Activated CD8-positive, alpha-beta T cell treated with anti-CD3 and anti-CD28 coated beads for 36 hours (primary cell): ENCODE measurements around the gene CLIC3. TPM values are rescaled to one million over a fixed set of nuclear protein-coding genes. Genes with fewer than 3 reads are reported as not detected.

Source experiments
- ATAC-seq: fragments of 200-7000 bp; cut with Tn5 transposase; one replicate; pipeline ENCODE4 v1.10.0; 2021; ENCODE audit warnings: mild to moderate bottlenecking, moderate library complexity
- CTCF ChIA-PET: fragments of 350-600 bp; sonication (Branson Sonifier 250); formaldehyde crosslinking; loops from one replicate; lab custom pipeline; 2021; ENCODE audit warnings: antibody characterized with exemption; lab: Charles Lee
- POLR2A ChIA-PET: fragments of 350-600 bp; sonication (Branson Sonifier 250); formaldehyde crosslinking; loops from one replicate; lab custom pipeline; 2021; ENCODE audit warnings: antibody characterized with exemption; lab: Charles Lee
- DNase-seq: peaks from one replicate; pipeline ENCODE4 v3.0.0-alpha.2; 2020
- H3K27ac Mint-ChIP-seq: one replicate; pipeline ENCODE4 v1.8.0; 2021; ENCODE audit warnings: mild to moderate bottlenecking, mixed read lengths
- H3K27me3 Mint-ChIP-seq: one replicate; pipeline ENCODE4 v1.8.0; 2021; ENCODE audit warnings: mixed read lengths
- H3K36me3 Mint-ChIP-seq: one replicate; pipeline ENCODE4 v1.8.0; 2021; ENCODE audit warnings: low read depth, mixed read lengths
- H3K4me1 Mint-ChIP-seq: one replicate; pipeline ENCODE4 v1.8.0; 2021; ENCODE audit warnings: low read depth, mixed read lengths
- H3K4me3 Mint-ChIP-seq: one replicate; pipeline ENCODE4 v1.8.0; 2021; ENCODE audit warnings: mild to moderate bottlenecking, moderate library complexity, mixed read lengths
- H3K9me3 Mint-ChIP-seq: one replicate; pipeline ENCODE4 v1.8.0; 2021; ENCODE audit warnings: mixed read lengths
- CTCF ChIP-seq: fragments of 200-600 bp; IDR thresholded peaks from one replicate; pipeline ENCODE4 v1.8.0; 2022; ENCODE audit warnings: antibody characterized with exemption, mild to moderate bottlenecking
- intact Hi-C: fragments of 100-400 bp; cut with micrococcal nuclease; formaldehyde crosslinking; loops from one replicate; pipeline ENCODE4 v1.10.0; 2022
- total RNA-seq, 2 experiments: library from RNA; stranded (reverse); gene quantifications; one replicate each; pipeline ENCODE4 v1.2.3, GENCODE V29; 2021

CLIC3 gene
- total RNA-seq, 2 experiments from 2014 or later = not detected

DNA sequence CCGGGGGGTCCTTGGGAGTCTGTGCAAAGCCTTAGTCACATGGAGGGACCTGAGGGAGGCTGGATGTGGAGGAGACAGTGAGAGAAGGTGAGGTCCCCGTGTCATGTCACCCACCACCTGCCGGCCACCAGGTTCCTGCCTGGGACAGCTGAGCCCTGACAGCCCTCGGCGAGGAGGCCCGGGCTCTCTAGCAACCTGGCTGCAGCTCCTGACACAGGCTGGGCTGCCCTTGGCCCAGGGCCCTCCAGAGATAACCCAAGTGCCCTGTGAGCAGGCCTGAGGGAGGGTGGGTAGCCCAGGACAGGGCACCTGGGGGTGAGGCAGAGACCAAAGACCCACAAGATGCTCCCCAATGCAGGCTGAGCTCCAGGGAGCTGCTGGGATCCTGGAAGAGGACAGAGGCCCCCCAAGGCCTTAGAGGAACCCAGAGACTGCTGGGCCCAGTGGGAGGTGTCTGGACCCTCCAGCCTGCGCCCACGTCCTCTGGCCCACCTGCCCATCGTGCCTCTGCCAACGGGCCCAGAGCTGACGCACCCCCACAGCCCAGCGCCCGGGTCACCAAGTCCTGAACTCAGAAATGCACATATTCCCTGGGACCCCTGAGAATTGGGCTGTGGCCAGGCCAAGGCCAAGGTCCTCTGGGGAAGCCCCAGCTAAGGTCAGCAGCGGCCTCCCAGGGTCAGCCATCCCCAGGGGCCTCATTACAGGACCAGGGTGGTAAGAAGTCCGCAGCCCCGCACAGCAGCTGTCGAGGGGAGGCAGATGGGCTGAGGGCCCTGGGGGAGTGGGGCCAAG lies 27.8 kb downstream of the CLIC3 start:
- no peak for TF ChIP-seq CTCF
- H3K4me3 Mint-ChIP-seq = no peak overlapping the region
- H3K4me1 Mint-ChIP-seq = peaks cover 17% of the 10 kb centered on the region
- no peaks in the 10 kb centered on the region for H3K9me3 Mint-ChIP-seq
- DNase-seq (no peak), ATAC-seq (no peak)
- POLR2A ChIA-PET = interaction anchor here (0.5 kb wide), 1 partner anchor 190 kb away, joined by 3 read pairs; no protein-coding TSS in a partner anchor
- H3K36me3 Mint-ChIP-seq = no peaks in the 10 kb centered on the region
- no peak overlapping the region for H3K27ac Mint-ChIP-seq
- intact Hi-C loops = no loop called here
- no peaks in the 10 kb centered on the region for H3K27me3 Mint-ChIP-seq
- CTCF ChIA-PET = interaction anchor here (0.7 kb wide), 1 partner anchor 60 kb away, joined by 4 read pairs; the partner anchor contains the start of gene ABCA2

DNA sequence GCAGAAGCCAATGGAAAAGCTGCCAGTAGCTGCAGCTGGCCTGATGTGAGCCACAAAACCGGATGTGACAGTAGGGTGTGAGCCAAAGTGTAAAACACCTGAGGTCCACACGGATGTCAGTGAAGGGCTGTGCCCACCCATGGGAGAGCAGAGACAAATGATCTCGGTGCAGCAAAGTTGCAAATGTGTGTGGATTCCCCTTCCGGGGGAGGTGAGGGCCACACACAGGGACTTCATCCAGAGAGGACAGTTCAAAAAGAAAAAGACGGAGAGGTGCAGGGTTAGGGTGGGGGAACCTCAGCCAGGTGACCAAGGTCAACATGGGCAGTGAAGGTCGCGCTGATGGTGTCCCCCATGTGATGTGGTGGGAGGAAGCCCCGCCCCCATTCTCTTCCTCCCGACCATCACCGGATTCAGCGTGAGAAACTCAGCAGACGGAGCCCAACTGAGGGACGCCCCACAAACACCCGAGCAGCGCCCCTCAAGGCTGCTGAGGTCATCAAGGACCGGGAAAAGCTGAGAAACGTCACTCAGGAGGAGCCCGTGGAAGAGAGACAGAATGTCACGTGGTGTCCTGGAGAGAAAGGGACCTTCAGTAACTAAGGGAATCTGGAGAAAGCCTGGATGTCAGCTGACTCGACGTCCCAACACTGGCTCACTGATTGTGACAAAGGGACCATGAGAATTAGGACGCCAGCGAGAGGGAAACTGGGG lies 30.4 kb downstream of the CLIC3 start:
- no peaks in the 10 kb centered on the region for H3K27me3 Mint-ChIP-seq
- no peaks in the 10 kb centered on the region for H3K36me3 Mint-ChIP-seq
- ChIA-PET CTCF (interaction anchor here (0.9 to 2.2 kb wide), 3 partner anchors 10 to 69 kb away, joined by 3 to 7 read pairs (median 3); no protein-coding TSS in a partner anchor), POLR2A (interaction anchor here (2.3 kb wide), 1 partner anchor 9 kb away, joined by 10 read pairs; no protein-coding TSS in a partner anchor)
- DNase-seq = peak; percentile 73
- no peak for TF ChIP-seq CTCF
- no peaks in the 10 kb centered on the region for H3K9me3 Mint-ChIP-seq
- peaks cover 23% of the 10 kb centered on the region for H3K4me1 Mint-ChIP-seq
- ATAC-seq = peak; percentile 81
- intact Hi-C loops = no loop called here
- peak overlapping the region; percentile 39 for H3K4me3 Mint-ChIP-seq
- H3K27ac Mint-ChIP-seq = peak overlapping the region; percentile 53

GRCh38 chr9:136964833-136965422 lies 31.4 kb downstream of the CLIC3 start:
- POLR2A ChIA-PET = interaction anchor here (0.6 to 2.3 kb wide), 3 partner anchors 10 to 1564 kb away, joined by 3 to 10 read pairs (median 3); partner anchors contain the start of gene PAXX

GRCh38 chr9:136964171-136964689 lies 32.1 kb downstream of the CLIC3 start:
- TF ChIP-seq CTCF = no peak
- Mint-ChIP-seq H3K9me3 (no peaks in the 10 kb centered on the region), H3K27me3 (no peaks in the 10 kb centered on the region), H3K4me1 (peaks cover 33% of the 10 kb centered on the region), H3K27ac (no peak overlapping the region), H3K4me3 (no peak overlapping the region), H3K36me3 (no peaks in the 10 kb centered on the region)
- intact Hi-C loops = no loop called here
- ATAC-seq (no peak), DNase-seq (no peak)
- CTCF ChIA-PET = interaction anchor here (2.2 kb wide), 1 partner anchor 12 kb away, joined by 7 read pairs; no protein-coding TSS in a partner anchor
- POLR2A ChIA-PET = interaction anchor here (2.3 kb wide), 1 partner anchor 11 kb away, joined by 10 read pairs; no protein-coding TSS in a partner anchor

More at GRCh38 chr9:136964833-136965422, 31.4 kb downstream of the CLIC3 start:
- Mint-ChIP-seq H3K4me1 (peaks cover 33% of the 10 kb centered on the region), H3K4me3 (no peak overlapping the region), H3K27ac (no peak overlapping the region), H3K27me3 (no peaks in the 10 kb centered on the region), H3K36me3 (no peaks in the 10 kb centered on the region), H3K9me3 (no peaks in the 10 kb centered on the region)
- no peak for ATAC-seq
- CTCF ChIA-PET = interaction anchor here (0.9 to 2.2 kb wide), 2 partner anchors 11 to 62 kb away, joined by 3 to 7 read pairs; no protein-coding TSS in a partner anchor
- no peak for TF ChIP-seq CTCF
- DNase-seq = no peak
- intact Hi-C loops = no loop called here
